GM10847 (cell line): ENCODE results near the gene SEMA5A.

Source experiments
- POLR2A ChIP-seq: IDR thresholded peaks from 2 replicates; pipeline ENCODE4 v1.6.1; 2011; ENCODE audit not compliant: insufficient read length; ENCODE audit errors: extremely low read depth

SEMA5A gene

DNA sequence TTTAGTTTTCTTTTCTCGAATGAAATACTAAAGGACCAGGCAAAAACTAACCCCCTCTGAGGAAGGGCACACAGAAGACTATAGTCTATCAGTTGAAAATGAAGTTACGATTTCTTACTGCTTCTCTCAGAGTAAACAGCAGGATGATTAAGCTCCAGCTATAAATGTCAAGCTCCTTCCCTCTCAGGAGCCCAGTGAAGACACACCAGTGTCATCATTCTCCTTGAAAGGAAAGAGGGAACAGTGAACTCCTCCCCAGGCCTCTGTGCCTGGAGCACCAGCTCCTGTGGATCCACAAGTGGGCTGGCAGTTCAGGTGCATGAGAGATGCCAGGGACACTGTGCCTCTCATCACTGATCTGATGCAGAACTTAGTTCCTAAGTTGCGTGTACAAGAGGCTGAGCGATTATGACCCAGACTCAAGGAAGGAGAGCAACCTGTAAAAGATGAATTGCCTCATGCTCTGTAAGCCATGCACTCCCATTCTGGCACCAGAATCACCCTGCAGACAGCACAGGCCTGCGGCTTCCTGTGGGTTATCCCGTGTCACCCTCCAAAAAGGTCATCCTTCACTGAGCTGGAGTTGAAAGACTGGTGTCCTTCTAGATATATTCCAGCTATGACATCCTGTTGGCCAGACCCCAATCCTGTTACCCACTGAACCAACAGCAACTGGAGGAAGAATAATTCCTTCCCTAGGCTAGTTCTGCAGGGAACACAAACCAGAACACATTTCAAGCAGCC lies 394.0 kb downstream of the SEMA5A start:
- no peak for TF ChIP-seq POLR2A

DNA sequence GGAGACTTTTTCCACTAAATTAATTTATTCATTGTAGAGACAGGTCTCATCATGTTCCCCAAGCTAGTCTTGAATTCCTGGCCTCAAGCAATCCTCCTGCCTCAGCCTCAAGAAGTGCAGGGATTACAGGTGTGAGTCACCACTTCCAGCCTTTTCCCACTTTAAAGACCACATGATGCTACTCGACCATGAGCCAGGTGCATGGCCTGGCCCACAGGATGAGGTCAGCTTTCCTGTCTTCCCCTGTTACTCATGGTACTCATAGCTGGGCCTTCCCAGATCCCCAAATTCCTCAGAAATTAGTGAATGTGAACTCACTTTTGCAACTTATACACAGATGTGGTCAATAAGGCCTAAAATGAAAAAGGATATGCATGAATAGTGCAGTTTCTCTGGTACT lies 395.9 kb downstream of the SEMA5A start:
- no peak for TF ChIP-seq POLR2A

DNA sequence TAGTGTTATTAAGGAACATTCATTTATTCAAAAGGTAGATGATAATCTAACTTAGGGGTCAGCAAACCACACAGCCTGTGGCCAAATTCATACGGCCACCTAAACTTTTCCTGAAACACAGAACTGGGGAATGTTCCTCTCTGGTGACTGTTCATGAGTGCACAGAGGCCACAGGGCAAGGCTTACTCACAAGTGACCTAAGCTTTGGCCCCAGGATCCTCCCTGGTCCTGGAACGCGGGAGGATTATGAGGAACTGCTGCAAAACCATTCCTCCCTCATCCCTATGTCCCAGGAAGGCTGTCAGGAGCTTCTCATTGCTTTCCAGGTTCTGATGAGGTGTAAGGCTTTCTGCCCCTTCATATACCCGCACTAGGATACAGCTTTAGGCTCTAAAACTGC lies 397.6 kb downstream of the SEMA5A start:
- no peak for TF ChIP-seq POLR2A

DNA sequence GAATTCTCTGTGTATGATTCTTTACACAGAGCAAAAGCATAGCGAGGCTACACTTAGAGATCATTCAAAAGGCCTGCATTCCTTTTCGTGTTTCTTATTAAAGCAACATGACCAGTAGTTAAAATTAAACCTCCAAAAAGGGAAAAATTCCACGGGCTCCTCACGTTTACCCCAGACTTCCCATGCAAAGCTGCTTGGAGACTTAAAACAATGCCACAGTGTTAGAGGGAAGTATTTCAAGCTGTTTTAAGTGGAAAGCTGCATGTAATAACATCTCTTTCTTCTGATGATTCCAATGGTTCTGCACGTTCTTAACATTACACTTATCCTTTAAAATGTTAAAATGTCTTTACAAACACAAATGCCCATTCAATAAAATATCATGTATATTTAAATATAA lies 405.2 kb downstream of the SEMA5A start:
- no peak for TF ChIP-seq POLR2A

DNA sequence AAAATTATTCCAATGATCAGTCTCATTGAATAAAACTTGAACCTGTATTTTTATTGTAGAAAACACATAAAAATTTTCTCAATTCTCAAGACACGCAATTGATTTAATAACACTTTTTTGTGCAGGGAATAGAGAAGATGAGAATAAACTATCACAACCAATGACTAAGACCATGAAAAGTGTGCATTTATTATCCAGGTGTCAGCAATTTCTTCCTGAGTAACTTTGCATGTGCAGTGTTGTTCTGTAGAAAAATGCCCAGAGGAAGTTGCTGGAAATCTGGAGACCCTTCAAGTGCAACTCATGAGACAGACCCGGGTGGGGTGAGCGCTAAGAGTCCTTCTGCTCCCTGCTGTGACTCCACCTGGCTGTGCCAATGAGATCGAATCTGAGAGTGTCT lies 405.7 kb downstream of the SEMA5A start:
- TF ChIP-seq POLR2A = no peak

DNA sequence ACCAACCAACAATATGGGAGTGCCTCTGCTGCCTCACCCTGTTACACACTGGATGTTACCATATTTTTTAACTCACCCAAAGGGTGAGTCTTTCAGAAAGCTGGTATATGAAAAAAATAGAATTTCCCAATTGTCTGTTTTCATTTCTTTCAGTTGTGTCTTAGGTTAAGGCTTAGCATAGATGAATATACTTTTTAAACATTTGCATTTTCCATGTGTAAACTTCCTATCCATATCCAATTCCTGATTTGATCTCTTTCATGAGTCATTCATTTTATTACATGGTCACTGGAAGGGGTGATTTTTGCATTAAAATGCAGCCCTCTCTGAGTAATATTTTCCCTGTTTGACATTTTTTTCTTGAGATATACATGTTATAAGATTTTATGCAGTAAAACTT lies 406.5 kb downstream of the SEMA5A start:
- TF ChIP-seq POLR2A = no peak

DNA sequence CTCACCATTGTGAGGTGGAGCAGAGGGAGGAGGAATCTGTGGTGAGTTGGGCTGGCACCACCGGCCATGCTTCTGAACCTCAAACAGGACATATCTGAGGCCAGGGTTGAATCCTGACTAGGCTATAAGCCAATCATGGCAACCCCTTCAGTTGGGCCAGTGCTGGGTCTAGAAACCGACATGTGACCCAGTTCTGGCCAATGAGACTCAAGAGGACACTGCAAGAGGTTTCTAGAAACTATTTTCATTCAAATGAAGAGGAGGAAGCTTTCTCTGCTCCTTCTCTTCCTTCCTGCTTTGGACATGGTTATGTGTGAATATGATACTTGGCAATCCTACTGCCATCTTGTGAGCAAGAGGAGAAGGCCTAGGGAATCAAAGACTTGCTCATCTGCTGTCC lies 417.7 kb downstream of the SEMA5A start:
- TF ChIP-seq POLR2A = no peak

DNA sequence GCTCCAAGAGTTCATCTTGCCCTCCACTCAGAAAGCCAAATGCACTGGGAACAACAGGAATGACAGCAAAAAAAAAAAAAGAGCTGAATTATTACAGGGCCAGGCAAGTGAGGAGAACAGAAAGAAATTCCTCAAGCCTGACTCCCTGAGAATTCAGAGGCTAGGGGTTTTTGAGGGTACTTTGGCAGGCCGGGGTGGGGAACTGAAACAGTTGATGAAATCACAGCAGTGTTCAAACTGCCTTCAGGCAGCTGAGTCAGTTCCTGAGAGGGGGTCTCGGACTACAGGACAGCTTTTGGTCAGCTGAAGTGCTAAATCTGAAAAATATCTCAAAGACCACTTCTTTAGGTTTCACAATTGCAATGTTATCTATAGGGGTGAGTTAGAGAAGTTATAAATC lies 419.4 kb downstream of the SEMA5A start:
- no peak for TF ChIP-seq POLR2A

DNA sequence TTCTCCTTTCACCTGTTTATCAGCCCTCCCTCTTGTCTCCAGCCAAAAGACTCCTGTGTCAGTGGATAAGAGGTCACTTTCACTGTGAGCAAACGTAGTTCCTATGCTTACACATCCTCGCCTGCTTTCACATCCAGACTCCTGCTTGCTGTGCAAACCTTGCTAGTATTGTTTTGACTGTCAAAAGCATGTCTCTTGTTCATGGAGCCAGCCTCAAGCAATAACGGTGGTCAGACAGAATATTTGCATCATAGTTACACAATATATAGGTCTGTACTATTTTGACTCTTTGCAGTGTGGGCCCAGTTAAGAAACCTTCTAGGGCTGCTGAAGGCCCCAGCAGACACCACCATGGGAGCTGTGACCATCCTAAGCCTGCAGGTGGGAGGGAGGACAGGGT lies 420.0 kb downstream of the SEMA5A start:
- TF ChIP-seq POLR2A = no peak

DNA sequence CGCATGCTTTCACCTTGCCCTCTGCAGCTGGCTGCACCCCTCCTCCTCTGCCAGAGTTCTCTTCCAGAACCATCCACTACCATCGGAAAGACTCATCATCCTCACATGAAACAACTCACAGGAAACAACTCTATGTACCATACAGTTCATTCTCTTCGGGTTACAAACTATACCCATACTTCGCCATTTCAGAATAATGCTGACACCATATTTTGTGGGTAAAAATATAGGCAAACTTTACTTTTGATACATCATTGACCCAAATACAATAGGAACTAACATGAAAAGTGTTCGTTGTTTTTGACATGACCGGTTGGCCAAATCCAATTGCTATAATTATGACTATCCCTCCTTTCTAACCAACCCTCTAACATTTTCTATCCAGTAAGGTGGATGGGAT lies 421.0 kb downstream of the SEMA5A start:
- TF ChIP-seq POLR2A = no peak

DNA sequence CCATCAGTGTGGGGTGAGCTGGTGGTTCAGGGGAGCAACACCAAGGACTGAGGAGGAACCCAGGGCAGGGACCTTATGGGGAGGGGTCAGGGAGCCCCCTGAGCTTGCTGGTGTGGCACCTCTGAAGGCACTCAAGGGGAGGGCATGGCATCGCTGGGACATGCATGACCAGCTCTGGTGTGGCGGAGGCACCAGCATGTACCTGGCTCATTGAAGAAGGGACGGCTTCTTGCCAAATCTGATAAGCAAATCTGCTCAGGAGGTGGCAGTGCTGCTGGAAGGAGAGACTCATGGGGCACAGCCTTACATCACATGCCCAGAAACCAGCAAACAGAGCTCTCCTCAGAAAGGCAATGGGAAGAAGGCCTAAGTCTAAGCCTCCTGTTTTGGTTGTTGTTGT lies 421.8 kb downstream of the SEMA5A start:
- TF ChIP-seq POLR2A = no peak

DNA sequence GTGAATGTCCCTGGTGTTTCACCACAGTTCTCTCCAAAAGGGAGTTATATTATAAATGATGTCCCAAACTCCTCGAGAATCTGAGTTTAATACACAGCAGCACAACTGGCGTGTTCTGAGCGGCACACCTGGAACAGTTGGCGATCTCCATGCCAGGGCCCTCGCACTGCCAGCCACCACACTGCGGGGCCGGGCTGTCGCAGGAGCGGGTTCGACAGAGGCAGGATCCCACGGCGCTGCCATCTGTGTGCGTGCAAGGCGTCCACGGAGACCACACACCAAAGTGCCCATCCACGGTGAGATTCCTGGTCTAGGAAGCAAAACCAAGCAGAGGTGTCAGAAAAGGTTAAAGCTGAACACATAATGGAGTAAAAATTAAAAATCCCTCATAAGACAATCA lies 423.3 kb downstream of the SEMA5A start:
- no peak for TF ChIP-seq POLR2A

DNA sequence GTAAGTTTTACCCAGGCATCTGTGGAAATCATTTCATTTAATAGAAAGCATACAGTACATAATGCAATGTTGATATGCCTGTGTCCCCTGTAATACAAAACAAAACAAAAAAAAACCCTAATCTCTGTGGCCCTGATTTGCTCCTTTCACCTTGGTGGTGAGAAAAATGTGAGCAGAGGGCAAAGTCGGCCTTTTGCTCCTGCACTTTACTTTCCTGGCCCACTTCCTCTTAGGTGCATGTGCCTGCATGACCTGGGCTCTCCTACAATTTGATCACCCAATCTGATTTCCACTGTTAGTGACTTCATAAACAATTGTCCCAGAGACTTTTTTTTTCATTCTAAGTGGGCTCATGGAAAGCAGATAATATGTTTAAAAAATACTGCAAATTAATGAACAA lies 424.3 kb downstream of the SEMA5A start:
- TF ChIP-seq POLR2A = no peak

DNA sequence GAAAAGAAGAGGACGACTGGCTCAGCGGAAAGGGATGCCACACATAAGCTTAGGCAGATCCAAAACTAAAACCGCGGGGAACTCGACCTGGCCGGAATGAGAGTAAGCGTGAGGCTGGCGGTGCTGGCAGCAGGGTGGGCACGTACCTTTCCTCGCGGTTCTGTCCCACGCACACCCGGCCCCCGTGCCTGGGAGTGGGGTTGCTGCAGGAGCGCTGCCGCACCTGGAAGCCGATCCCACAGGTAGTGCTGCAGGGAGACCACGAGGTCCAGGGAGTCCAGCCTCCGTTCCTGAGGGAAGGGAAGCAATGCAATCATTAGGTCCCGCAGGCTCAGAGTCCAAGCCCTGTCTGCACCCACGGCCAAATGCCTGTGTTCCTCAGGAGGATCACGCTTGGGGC lies 427.0 kb downstream of the SEMA5A start:
- TF ChIP-seq POLR2A = no peak

DNA sequence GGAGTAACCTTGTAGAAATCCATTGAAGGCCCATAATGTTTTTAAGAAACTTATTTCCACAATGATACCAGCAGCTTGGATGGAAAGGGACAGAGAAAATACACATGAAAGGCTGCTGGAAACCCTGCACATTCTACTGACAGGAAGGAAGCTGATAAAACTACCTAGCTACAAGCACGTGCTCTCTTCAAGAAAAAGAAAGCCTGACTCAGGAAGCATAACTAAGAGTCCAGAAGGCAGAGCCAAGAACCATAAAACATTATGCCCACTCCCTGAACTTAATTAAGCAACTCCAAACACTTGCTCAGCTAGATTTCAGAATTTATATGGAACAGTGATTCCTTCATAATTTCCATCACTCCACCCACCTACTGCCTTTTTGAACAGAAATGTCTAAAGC lies 430.8 kb downstream of the SEMA5A start:
- TF ChIP-seq POLR2A = no peak

DNA sequence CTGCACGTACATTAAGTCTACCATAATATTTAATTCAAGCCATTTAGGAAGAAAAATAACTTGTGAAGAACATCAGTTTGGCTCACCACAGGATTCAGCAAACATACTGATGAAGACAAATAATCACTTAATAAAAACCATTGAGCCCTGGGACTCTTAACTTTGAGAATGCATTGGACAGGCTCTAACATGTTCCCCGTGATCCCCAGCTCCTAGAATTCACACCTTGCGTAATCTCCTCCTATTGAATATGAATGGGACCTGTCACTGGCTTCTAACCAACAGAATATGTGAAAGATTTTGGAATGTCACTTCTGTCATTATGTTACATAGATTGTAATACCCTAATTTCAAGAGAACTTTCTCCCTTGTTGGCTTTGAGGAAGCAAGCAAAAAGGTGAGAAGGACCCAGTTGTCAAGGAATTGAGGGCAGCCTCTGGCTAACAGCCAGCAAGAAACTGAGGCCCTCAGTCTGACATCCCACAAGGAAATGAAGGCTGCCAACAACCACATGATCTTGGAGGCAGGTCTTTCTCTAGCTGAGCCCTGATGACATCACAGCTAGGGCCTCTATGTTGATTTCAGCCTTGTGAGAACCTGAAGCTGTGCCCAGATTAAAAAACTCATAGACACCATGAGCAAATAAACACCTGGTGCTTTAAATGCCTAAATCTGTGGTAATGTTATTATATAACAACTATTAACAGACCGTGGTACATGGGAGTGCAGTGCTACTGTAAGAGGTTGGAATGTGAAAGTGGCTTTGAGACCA lies 433.2 kb downstream of the SEMA5A start:
- no peak for TF ChIP-seq POLR2A

DNA sequence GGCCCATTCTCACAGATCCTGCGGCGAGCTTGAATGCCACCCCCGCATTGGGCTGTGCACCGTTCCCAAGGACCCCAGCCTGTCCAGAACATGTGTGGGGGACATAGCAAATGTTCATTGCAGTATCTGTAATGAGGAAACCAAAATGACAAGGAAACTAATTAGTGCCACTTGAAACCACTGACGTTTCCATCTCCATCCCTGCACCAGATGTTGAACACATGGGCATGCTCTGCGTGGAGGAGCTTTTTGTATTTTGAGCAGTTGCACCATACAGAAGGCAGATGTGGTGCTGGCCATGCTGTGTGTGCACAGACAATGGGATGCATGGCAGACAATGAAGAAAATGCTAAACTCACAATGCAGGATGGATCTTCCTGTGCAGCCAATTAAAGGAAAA lies 437.7 kb downstream of the SEMA5A start:
- no peak for TF ChIP-seq POLR2A

DNA sequence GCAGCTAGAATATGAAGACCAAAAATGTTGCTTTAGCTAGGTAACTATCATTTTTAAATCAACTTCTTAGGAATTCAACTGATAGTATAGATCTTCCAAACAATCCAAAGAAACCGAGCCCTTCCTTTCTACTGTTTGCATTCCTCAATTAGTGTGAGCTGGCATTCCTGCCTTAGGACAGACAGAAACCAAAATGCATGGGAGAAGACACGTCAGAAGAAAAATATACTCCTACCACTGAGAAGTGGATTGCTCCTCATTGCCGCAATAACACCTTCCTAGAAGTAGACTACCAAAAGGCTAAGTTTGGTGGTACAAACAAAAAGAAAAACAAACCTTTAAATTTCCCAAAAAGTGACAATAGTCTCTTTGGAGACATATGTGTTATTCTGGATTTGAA lies 440.0 kb downstream of the SEMA5A start:
- TF ChIP-seq POLR2A = no peak
